Measurements from ENCODE around the gene CAPN8. TPM values are rescaled to one million over a fixed set of nuclear protein-coding genes. Genes with fewer than 3 reads are reported as not detected.

The CAPN8 gene
- total RNA-seq, 4 donors from 2014 or later = 0.59 to 0.88 TPM; not detected in 2

GRCh38 chr1:223642237-223642636, 23.3 kb downstream of the CAPN8 start:
- Histone ChIP-seq H3K4me3 (no peak overlapping the region), H3K4me1 (no peaks in the 10 kb centered on the region), H3K36me3 (no peaks in the 10 kb centered on the region), H3K27me3 (no peaks in the 10 kb centered on the region), H3K27ac (no peak overlapping the region), H3K9me3 (no peaks in the 10 kb centered on the region)
- intact Hi-C loops (cut with DNase I; ENCODE audit: low total_unique reads) = no loop called here
- TF ChIP-seq POLR2A (IDR thresholded peaks at IDR 0.05) = no peak
- DNase-seq = no peak

- DNase-seq = no peak
- H3K9me3 ChIP-seq = no peaks in the 10 kb centered on the region
- H3K27me3 ChIP-seq = no peaks in the 10 kb centered on the region
- intact Hi-C loops (cut with DNase I; ENCODE audit: low total_unique reads) = no loop called here
- H3K4me3 ChIP-seq = no peak overlapping the region
- no peaks in the 10 kb centered on the region for H3K36me3 ChIP-seq
- no peak for TF ChIP-seq CTCF (IDR thresholded peaks at IDR 0.05)
- TF ChIP-seq POLR2A (IDR thresholded peaks at IDR 0.05) = no peak
- no peak overlapping the region for H3K27ac ChIP-seq
- H3K4me1 ChIP-seq = no peaks in the 10 kb centered on the region
Measured at GRCh38 chr1:223641523-223642039, 23.9 kb downstream of the CAPN8 start.

GRCh38 chr1:223639331-223639749, 26.2 kb downstream of the CAPN8 start:
- DNase-seq = no peak
- H3K27me3 ChIP-seq = no peaks in the 10 kb centered on the region
- no peak overlapping the region for H3K27ac ChIP-seq
- no peak overlapping the region for H3K4me3 ChIP-seq
- TF ChIP-seq CTCF (IDR thresholded peaks at IDR 0.05) = no peak
- TF ChIP-seq POLR2A (IDR thresholded peaks at IDR 0.05) = no peak
- H3K4me1 ChIP-seq = no peaks in the 10 kb centered on the region
- no peaks in the 10 kb centered on the region for H3K9me3 ChIP-seq
- no peaks in the 10 kb centered on the region for H3K36me3 ChIP-seq
- intact Hi-C loops (cut with DNase I; ENCODE audit: low total_unique reads) = no loop called here

GRCh38 chr1:223635236-223635635, 30.3 kb downstream of the CAPN8 start:
- intact Hi-C loops (cut with DNase I; ENCODE audit: low total_unique reads) = no loop called here
- Histone ChIP-seq H3K4me3 (no peak overlapping the region), H3K9me3 (no peaks in the 10 kb centered on the region), H3K36me3 (no peaks in the 10 kb centered on the region), H3K27me3 (no peaks in the 10 kb centered on the region), H3K4me1 (no peaks in the 10 kb centered on the region), H3K27ac (no peak overlapping the region)
- DNase-seq = no peak
- TF ChIP-seq CTCF (IDR thresholded peaks at IDR 0.05) (no peak), POLR2A (IDR thresholded peaks at IDR 0.05) (no peak)

GRCh38 chr1:223634423-223634822, 31.1 kb downstream of the CAPN8 start:
- intact Hi-C loops (cut with DNase I; ENCODE audit: low total_unique reads) = no loop called here
- no peak for DNase-seq
- no peaks in the 10 kb centered on the region for H3K36me3 ChIP-seq
- no peaks in the 10 kb centered on the region for H3K27me3 ChIP-seq
- H3K4me3 ChIP-seq = no peak overlapping the region
- H3K9me3 ChIP-seq = no peaks in the 10 kb centered on the region
- H3K27ac ChIP-seq = no peak overlapping the region
- no peaks in the 10 kb centered on the region for H3K4me1 ChIP-seq
- TF ChIP-seq POLR2A (IDR thresholded peaks at IDR 0.05) = no peak
- no peak for TF ChIP-seq CTCF (IDR thresholded peaks at IDR 0.05)

GRCh38 chr1:223631956-223632355, 33.5 kb downstream of the CAPN8 start:
- no peak overlapping the region for H3K27ac ChIP-seq
- H3K4me1 ChIP-seq = no peaks in the 10 kb centered on the region
- no peak overlapping the region for H3K4me3 ChIP-seq
- intact Hi-C loops (cut with DNase I; ENCODE audit: low total_unique reads) = no loop called here
- no peaks in the 10 kb centered on the region for H3K27me3 ChIP-seq
- H3K9me3 ChIP-seq = no peaks in the 10 kb centered on the region
- TF ChIP-seq POLR2A (IDR thresholded peaks at IDR 0.05) (no peak), CTCF (IDR thresholded peaks at IDR 0.05) (no peak)
- no peaks in the 10 kb centered on the region for H3K36me3 ChIP-seq
- no peak for DNase-seq

Data from uterus (tissue), 4 donors.